Activated CD4-positive, CD25-positive, alpha-beta regulatory T cell treated with anti-CD3 and anti-CD28 coated beads, Interleukin-2, amount 50 U/mL, for 16 hours (primary cell): Measurements from ENCODE around the gene LILRA2.
"Not testable (repeated sequence)": the region's sequence is repeated elsewhere in the genome, so short reads cannot be mapped to it uniquely, and the experiment has no call there.

Experiments used
- DNase-seq: peaks from one replicate; pipeline ENCODE4 v3.0.0-alpha.2; 2020; ENCODE audit warnings: low read depth, low spot score

LILRA2 gene

DNA sequence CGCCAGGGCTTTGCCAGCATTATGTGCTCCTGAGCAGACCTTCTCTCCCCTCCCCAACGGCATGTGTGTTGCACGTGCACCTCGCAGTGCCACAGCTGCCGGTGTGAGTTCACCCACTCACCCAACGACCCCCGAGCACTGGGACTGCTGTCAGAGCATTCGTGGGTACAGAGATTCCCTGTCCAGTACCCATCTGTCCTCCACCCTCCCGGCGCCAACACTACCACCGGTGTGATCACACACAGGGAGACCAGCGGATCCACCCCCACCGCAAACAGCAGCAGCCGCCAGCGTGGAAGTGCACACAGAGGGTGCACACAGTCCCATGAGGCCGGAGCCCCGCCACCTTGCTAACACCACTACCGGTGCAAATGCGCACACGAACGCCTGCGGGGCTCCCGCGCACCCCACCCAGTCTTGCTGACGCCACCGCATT, 35.8 kb downstream of the LILRA2 start:
- DNase-seq = no peak

DNA sequence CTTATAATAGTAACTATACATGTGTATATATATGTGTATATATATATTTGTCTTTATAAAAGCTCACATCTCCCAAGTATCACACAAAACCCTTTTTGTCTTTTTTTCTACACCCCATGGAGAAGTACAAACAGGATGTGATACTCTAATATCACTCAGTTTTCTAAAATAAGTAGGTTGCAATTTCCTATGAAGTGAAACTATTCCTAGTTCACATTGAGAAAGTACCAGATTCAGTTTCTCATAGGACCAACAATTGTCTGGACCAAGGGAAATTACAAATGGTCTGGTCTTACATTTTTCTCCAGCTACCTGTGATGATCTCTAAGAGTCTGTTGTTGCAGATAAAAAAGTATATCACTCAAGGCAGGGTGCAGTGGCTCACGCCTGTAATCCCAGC, 38.8 kb downstream of the LILRA2 start:
- DNase-seq = no peak

DNA sequence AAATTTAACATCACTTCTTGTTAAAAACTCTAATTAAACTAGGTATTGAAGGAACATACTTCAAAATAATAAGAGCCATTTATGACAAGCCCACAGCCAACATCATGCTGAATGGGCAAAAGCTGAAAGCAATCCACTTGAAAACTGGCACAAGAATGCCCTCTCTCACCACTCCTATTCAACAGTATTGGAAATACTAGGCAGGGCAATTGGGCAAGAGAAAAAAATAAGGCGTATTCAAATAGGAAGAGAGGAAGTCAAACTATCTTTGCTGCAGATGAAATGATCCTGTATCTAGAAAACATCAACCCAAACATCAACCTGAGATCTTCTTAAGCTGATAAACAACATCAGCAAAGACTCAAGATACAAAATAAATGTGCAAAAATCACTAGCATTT, 41.1 kb downstream of the LILRA2 start:
- no peak for DNase-seq

DNA sequence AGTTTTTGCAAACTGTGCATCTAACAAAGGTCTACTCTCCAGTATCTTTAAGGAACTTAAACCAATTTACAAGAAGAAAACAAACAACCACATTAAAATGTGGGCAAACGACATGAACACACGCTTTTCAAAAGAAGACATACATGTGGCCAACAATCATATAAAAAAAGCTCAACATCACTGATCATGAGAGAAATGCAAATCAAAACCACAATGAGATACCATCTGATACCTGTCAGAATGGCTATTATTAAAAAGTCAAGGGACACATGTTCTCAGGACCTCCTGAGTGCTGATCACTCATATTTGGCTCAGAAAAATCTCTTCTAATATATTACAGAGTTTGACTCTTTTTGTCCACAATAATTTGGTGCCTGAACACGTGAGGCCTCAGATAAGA, 42.5 kb downstream of the LILRA2 start:
- no peak for DNase-seq

DNA sequence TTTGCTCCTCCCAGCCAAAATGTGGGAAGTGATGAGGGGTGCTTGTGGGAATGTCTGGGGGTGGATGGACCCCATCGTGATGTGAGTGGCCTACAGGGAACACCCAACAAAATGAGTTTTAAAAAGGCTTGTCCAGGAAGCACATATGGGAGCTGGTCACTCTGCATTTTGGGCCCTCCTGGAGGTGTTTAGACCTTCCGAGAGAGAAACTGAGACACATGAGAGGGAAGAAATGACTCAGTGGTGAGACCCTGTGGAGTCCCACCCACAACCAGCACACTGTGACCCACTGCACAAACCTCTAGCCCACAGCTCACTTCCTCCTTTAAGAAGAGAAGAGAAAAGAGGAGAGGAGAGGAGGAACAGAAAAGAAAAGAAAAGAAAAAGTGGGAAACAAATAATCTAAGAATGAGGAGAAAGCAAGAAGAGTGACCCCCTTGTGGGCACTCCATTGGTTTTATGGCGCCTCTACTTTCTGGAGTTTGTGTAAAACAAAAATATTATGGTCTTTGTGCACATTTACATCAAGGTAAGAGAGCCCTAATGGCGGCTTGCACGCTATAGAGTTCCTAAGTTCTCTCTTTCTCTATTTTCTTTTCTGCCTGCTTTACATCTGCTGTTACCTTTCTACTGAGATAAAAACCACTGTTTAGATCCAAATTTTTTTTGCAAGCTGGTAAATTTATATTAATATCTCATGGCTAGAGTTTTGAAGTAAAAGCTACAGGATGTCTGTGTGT, 43.4 kb downstream of the LILRA2 start:
- DNase-seq = no peak

DNA sequence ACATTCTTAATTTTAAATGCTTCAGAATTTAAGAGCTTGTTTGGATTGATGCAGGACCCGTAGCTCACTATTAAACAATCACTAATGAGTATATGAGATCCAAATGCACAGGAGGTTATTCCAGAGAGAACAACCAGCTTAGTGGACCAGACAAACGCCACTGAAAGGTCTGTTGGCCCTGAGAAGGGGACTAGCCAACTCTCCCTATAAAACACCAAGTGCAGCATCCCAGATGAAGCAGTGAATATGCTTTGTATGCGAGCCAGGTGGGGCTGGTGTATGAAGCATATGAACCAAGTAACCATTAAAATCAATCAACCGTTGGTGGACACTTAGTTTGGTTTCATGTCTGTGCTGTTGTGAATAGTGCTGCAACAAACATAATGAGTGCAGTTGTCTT, 46.9 kb downstream of the LILRA2 start:
- DNase-seq = no peak

DNA sequence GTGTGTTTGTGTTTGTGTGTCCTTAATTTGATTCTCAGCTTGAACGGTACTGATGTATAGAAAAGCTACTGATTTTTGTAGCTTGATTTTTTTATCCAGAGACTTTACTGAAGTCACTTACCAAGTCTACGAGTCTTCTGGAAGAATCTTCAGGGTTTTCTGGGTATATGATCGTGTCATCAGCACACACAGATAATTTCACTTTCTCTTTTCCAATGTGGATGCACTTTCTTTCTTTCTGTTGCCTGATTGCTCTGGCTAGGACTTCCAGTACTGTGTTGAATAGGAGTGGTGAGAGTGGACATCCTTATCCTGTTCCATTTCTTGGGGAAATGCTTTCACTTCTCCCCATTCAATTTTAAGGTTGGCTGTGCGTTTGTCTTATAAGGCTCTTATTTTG, 48.8 kb downstream of the LILRA2 start:
- DNase-seq = no peak

DNA sequence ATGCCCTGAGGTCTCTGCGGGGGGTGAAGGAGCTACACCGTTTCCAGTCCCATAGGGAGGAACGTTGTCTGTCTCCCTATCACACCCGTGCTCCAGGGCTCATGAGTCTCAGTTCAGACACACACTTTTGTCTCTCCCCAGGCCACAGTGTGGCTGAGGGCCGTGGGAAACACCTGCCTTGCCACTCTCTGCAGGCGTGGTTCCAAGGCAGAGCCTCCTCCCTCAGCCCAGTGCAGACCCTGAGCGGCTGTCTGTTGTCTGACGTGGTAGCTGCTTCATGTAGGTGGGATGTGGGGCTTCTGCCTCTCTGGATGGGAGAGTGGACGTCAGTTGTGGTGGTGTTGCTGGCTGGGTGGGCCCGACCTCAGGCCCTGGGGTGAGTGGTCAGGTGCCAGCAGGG, 50.6 kb downstream of the LILRA2 start:
- not testable (repeated sequence) for DNase-seq

DNA sequence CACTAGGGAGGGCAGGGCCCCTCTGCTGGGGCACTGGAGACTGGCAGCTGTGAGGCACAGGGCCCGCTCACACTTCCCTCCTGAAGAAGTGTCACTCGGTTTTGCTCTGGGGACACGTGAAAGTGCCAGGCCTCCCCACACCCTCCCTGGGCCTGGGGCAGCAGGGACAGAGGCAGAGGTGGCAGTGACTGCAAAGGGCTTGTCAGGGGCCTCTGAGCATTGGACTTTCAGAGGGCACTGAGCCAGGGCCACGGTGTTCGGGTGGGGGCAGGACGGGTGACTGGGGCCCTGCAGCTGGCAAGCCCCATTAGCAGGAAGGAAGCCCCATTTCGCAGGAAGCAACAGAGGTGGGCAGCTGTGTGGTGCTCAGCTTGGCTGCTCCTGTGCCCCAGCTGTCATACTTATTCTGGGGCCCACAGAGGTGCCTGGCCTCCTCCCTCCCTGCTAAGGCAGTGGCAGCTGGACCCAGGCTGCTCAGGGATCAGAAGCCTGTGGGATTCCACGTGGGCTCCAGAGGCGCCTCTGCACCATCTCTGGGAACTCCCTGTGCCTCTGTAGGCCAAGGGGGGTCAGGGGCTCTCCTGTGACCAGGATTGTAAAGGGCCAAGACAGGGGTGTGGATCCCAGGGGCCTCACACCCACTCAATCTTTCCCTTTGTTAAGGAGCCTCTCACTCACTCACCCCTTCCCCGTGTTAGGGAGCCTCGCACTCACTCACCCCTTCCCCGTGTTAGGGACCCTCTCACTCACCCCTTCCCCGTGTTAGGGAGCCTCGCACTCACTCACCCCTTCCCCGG, 51.5 kb downstream of the LILRA2 start:
- not testable (repeated sequence) for DNase-seq

DNA sequence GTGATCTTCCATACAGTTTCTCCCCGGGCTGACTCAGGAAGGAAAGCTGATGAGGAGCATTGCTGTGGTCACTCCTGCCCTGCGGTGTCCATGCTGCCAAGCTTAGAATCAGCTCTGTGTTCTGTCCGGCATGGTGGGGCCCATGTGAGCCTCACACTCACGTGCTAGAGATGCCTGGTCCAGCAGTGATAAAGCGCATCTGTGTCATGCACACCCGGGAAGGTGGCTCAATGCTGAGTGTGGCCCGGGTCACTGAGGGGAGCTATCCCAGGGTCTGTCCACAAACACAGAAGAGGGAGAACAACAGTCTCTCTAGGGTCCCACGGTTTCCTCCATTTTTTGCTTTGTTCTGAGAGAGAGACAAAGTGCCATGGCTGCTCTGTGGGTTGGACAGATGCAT, 53.2 kb downstream of the LILRA2 start:
- DNase-seq = no peak

DNA sequence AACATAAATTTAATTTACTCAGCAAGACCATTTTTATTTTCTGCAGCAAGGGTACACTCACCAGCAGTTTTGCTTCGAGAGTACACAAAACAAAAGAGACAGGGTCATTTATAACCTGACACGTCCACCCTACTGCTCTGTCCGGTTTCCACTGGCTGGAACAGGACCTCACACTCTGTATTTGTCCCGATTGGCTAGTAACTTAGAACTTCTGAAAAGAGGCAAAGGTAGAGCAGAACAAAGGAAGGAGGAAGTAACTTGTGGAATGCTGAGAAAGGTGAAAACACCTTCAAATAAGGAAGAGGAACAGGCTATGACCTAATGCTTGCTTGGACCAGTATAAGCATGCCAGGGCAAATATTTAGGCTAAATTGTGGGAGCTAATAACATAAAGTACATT, 54.3 kb downstream of the LILRA2 start:
- not testable (repeated sequence) for DNase-seq

DNA sequence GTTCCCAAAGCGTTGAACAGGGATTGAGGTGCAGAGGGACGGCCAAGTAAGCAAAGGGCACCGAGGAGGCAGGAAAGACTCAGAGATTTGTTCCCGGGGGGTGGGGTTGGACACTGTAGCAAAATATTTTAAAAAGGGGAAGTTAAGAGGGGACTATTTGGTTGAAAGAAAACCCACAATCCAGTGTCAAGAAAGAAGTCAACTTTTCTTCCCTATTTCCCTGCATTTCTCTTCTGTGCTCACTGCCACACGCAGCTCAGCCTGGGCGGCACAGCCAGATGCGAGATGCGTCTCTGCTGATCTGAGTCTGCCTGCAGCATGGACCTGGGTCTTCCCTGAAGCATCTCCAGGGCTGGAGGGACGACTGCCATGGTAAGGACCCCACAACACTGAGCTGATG, 56.7 kb downstream of the LILRA2 start, which contains the start of gene LILRB1:
Gene LILRB1, plus strand, starts transcription at position 223 of the 400 bp plus-strand sequence. CDS start 590 bp downstream, outside the sequence.
- not testable (repeated sequence) for DNase-seq

DNA sequence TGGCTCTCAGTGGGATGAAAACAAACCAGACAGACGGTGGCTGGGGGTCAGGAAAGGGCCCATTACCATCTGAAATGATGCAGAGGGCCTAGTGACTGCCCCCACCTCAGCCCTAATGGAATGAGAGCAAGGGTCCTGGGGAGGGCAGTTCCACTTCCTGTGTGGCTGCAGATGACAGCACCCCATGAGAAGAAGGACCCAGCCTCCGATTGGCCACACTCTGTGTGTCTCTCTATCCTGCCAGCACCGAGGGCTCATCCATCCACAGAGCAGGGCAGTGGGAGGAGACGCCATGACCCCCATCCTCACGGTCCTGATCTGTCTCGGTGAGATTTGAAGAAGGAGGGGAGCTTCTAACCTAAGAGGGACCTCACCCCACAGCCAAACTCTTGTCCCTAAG, 57.2 kb downstream of the LILRA2 start:
- DNase-seq = no peak

DNA sequence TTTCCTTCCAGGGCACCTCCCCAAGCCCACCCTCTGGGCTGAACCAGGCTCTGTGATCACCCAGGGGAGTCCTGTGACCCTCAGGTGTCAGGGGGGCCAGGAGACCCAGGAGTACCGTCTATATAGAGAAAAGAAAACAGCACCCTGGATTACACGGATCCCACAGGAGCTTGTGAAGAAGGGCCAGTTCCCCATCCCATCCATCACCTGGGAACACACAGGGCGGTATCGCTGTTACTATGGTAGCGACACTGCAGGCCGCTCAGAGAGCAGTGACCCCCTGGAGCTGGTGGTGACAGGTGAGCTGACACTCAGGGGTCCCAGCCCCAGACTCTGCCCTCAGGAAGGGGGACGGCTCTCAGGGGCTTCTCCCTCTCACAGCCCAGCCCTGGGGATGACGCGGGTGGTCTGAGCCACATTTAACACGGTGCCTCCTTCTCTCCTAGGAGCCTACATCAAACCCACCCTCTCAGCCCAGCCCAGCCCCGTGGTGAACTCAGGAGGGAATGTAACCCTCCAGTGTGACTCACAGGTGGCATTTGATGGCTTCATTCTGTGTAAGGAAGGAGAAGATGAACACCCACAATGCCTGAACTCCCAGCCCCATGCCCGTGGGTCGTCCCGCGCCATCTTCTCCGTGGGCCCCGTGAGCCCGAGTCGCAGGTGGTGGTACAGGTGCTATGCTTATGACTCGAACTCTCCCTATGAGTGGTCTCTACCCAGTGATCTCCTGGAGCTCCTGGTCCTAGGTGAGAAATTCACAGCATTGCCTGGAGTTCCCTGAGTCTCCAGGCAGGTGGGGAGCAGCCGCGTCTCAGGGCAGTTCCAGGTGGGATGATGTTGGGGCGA, 58.1 kb downstream of the LILRA2 start:
- not testable (repeated sequence) for DNase-seq

DNA sequence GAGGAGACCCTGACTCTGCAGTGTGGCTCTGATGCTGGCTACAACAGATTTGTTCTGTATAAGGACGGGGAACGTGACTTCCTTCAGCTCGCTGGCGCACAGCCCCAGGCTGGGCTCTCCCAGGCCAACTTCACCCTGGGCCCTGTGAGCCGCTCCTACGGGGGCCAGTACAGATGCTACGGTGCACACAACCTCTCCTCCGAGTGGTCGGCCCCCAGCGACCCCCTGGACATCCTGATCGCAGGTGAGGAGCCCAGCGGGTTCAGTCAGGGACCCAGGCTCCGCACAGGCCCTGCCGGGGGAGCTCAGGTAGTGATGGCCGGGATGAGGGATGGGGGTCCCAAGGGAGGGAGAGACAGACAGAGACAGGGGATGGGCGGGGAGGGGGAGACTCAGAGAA, 58.9 kb downstream of the LILRA2 start:
- DNase-seq = not testable (repeated sequence)

DNA sequence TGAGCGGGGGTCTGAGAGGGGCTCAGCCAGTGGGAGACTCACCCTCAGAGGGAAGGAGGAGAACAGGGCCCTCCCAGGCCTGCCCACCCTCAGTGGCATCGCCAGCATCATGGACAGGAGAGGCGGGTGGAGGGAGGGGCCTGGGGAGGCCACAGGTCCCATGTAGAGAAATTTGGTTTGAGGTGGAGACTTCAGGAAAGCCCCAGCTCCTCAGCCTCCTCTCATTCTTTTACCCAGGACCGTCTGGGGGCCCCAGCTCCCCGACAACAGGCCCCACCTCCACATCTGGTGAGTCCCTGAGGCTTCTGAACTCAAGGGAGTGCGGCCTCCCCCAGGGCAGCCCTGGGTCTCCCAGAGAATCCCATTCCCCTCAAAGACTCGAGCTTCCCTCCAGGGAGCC, 59.8 kb downstream of the LILRA2 start:
- DNase-seq = no peak

DNA sequence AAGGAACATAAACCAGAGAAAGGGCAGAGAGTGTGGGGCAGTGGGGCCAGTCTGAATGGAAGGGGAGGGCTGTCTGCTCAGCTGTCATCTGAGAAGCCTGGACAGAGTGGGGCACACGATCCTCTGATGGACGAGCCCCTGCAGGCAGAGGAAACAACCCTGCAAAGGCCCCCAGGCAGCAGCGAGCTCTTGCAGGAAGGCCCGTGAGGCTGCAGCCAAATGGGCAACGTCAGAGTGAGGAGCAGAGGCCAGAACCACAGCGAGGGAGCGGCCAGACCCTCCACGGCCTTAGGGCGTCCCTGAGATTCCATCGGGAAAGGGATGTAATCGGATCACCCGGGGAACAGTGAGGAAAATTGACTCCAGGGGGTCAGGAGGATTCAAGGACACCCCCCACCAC, 62.5 kb downstream of the LILRA2 start:
- not testable (repeated sequence) for DNase-seq

DNA sequence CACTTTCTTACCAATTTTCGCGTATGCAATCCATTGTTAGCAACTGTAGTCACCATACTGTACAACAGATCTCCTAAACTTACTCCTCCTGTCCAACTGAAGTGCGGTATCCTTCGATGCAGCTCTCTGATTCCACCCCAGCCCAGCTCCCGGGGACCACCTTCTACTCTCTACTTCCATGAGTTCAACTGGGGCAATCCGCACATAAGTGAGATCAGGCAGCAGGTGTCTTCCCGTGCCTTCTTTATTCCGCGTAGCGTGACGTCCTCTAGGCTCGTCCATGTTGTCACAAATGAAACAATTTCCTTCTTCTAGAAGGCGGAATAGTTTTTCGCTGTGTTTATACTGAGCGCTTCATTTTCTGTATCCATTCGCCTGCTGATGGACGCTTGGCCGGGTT, 65.1 kb downstream of the LILRA2 start:
- no peak for DNase-seq
